CD4-positive, alpha-beta T cell (primary cell): ENCODE data around the gene ACAD11. TPM values are rescaled to one million over a fixed set of nuclear protein-coding genes. Genes with fewer than 3 reads are reported as not detected.

ENCODE experiments used
- ATAC-seq: fragments of 200-7000 bp; cut with Tn5 transposase; one replicate; pipeline ENCODE4 v1.10.0; 2022; ENCODE audit warnings: mild to moderate bottlenecking; ENCODE audit not compliant: poor library complexity
- CTCF ChIA-PET: fragments of 350-600 bp; sonication (Branson Sonifier 250); formaldehyde crosslinking; loops from one replicate; lab custom pipeline; 2021; ENCODE audit warnings: antibody characterized with exemption, inconsistent platforms; lab: Charles Lee
- POLR2A ChIA-PET: fragments of 350-600 bp; sonication (Branson Sonifier 250); formaldehyde crosslinking; loops from one replicate; lab custom pipeline; 2021; ENCODE audit warnings: antibody characterized with exemption, inconsistent platforms; lab: Charles Lee
- DNase-seq, 14 experiments: peaks; one replicate each; pipeline ENCODE4 v3.0.0-alpha.2; 2013 to 2020; ENCODE audit warnings: mixed read lengths in 2 of 14
- H3K27ac ChIP-seq, 2 donors: one replicate each; pipeline versions ENCODE4 v1.5.1 to v1.7.0; 2013; ENCODE audit warnings: low read length in 2 of 2, low read depth in 1 of 2, mild to moderate bottlenecking in 1 of 2
- H3K27me3 ChIP-seq, 2 experiments: 1 replicate in 1 of 2; 2 replicates in 1 of 2; pipeline versions ENCODE4 v1.6.1 to v1.7.0; 2013; ENCODE audit warnings: low read length in 2 of 2, control low read depth in 1 of 2, mild to moderate bottlenecking in 1 of 2, moderate library complexity in 1 of 2; ENCODE audit not compliant: insufficient read depth in 2 of 2, control insufficient read depth in 1 of 2
- H3K36me3 ChIP-seq: one replicate; pipeline ENCODE4 v1.6.1; 2013; ENCODE audit warnings: low read length, control low read depth; ENCODE audit not compliant: insufficient read depth
- H3K4me1 ChIP-seq: one replicate; pipeline ENCODE4 v1.6.1; 2013; ENCODE audit warnings: low read length, control low read depth; ENCODE audit not compliant: insufficient read depth
- H3K4me3 ChIP-seq: one replicate; pipeline ENCODE4 v1.5.1; 2013; ENCODE audit warnings: mild to moderate bottlenecking, low read length, moderate library complexity
- H3K9me3 ChIP-seq, 2 experiments: 1 replicate in 1 of 2; 2 replicates in 1 of 2; pipeline versions ENCODE4 v1.6.1 to v1.7.0; 2013; ENCODE audit warnings: low read length in 2 of 2, mild to moderate bottlenecking in 2 of 2, control low read depth in 1 of 2, moderate library complexity in 1 of 2; ENCODE audit not compliant: control insufficient read depth in 1 of 2, insufficient read depth in 1 of 2
- H3K27ac Mint-ChIP-seq: one replicate; pipeline ENCODE4 v1.8.0; 2020; ENCODE audit warnings: mixed read lengths
- H3K27me3 Mint-ChIP-seq: one replicate; pipeline ENCODE4 v1.8.0; 2021; ENCODE audit warnings: mixed read lengths
- H3K36me3 Mint-ChIP-seq: one replicate; pipeline ENCODE4 v1.8.0; 2021; ENCODE audit warnings: low read depth, mixed read lengths
- H3K4me1 Mint-ChIP-seq: one replicate; pipeline ENCODE4 v1.8.0; 2021; ENCODE audit warnings: low read depth, mixed read lengths
- H3K4me3 Mint-ChIP-seq: one replicate; pipeline ENCODE4 v1.8.0; 2020; ENCODE audit warnings: mild to moderate bottlenecking, mixed read lengths
- H3K9me3 Mint-ChIP-seq: one replicate; pipeline ENCODE4 v1.8.0; 2020; ENCODE audit warnings: mixed read lengths
- CTCF ChIP-seq: fragments of 200-600 bp; IDR thresholded peaks from one replicate; pipeline ENCODE4 v1.8.0; 2022; ENCODE audit warnings: antibody characterized with exemption, mild to moderate bottlenecking
- intact Hi-C, 2 experiments: fragments of 100-400 bp; cut with DNase I in 1 of 2; cut with micrococcal nuclease in 1 of 2; formaldehyde crosslinking; loops; one replicate each; pipeline versions ENCODE4 v1.15.1 to v1.9.0; 2023 to 2025; cut with DNase I, micrococcal nuclease
- total RNA-seq, 174 experiments: library from RNA in 2 of 174; stranded (reverse) in 2 of 174; gene quantifications; one replicate each; pipeline ENCODE4 v1.2.3 and lab custom pipeline; 2021 to 2026

ACAD11 gene
- total RNA-seq, 2 experiments from 2014 or later = 26.6 to 27.9 TPM

GRCh38 chr3:132654721-132655120 lies 4.9 kb downstream of the ACAD11 start:
- ATAC-seq (no peak), DNase-seq (no peak)
- no peak for TF ChIP-seq CTCF
- Histone ChIP-seq H3K4me3 (no peak overlapping the region), H3K27me3 (no peaks in the 10 kb centered on the region), H3K9me3 (no peaks in the 10 kb centered on the region), H3K27ac (no peak overlapping the region), H3K4me1 (peaks cover 8% of the 10 kb centered on the region), H3K36me3 (no peaks in the 10 kb centered on the region)
- ChIA-PET POLR2A (no interaction called here), CTCF (no interaction called here)
- Mint-ChIP-seq H3K4me1 (peaks cover 36% of the 10 kb centered on the region), H3K9me3 (no peaks in the 10 kb centered on the region), H3K27me3 (no peaks in the 10 kb centered on the region), H3K27ac (no peak overlapping the region), H3K4me3 (no peak overlapping the region), H3K36me3 (peaks cover 7% of the 10 kb centered on the region)
- intact Hi-C loops = loop anchor here in 1 of 2 experiments (5.0 to 10.0 kb wide), 2 partner anchors 920 to 1152 kb away; partner anchors contain the start of genes CDV3 and MRPL3

GRCh38 chr3:132654190-132654589 lies 5.4 kb downstream of the ACAD11 start:
- ChIA-PET CTCF (no interaction called here), POLR2A (no interaction called here)
- H3K27me3 ChIP-seq = no peaks in the 10 kb centered on the region
- H3K36me3 ChIP-seq = no peaks in the 10 kb centered on the region
- Mint-ChIP-seq H3K9me3 (no peaks in the 10 kb centered on the region), H3K4me1 (peaks cover 32% of the 10 kb centered on the region), H3K27ac (no peak overlapping the region), H3K36me3 (peaks cover 1% of the 10 kb centered on the region), H3K4me3 (no peak overlapping the region), H3K27me3 (no peaks in the 10 kb centered on the region)
- TF ChIP-seq CTCF = no peak
- no peaks in the 10 kb centered on the region for H3K9me3 ChIP-seq
- intact Hi-C loops = loop anchor here in 1 of 2 experiments (10.0 kb wide), 1 partner anchor 921 kb away; the partner anchor contains the start of gene CDV3
- ATAC-seq (no peak), DNase-seq (no peak)
- no peak overlapping the region for H3K4me3 ChIP-seq
- peaks cover 4% of the 10 kb centered on the region for H3K4me1 ChIP-seq
- no peak overlapping the region for H3K27ac ChIP-seq

GRCh38 chr3:132652640-132653270 lies 6.9 kb downstream of the ACAD11 start:
- Mint-ChIP-seq H3K27me3 (no peaks in the 10 kb centered on the region), H3K4me3 (no peak overlapping the region), H3K27ac (no peak overlapping the region), H3K36me3 (no peaks in the 10 kb centered on the region), H3K9me3 (no peaks in the 10 kb centered on the region), H3K4me1 (peaks cover 24% of the 10 kb centered on the region)
- H3K4me3 ChIP-seq = no peak overlapping the region
- intact Hi-C loops = loop anchor here in 1 of 2 experiments (10.0 kb wide), 1 partner anchor 922 kb away; the partner anchor contains the start of gene CDV3
- POLR2A ChIA-PET = no interaction called here
- no peaks in the 10 kb centered on the region for H3K4me1 ChIP-seq
- CTCF ChIA-PET = no interaction called here
- H3K27ac ChIP-seq = no peak overlapping the region
- no peaks in the 10 kb centered on the region for H3K36me3 ChIP-seq
- DNase-seq (no peak), ATAC-seq (no peak)
- no peak for TF ChIP-seq CTCF
- H3K27me3 ChIP-seq = no peaks in the 10 kb centered on the region
- no peaks in the 10 kb centered on the region for H3K9me3 ChIP-seq
